Measurements from ENCODE around the gene AGFG1. TPM values are rescaled to one million over a fixed set of nuclear protein-coding genes. Genes with fewer than 3 reads are reported as not detected.
"Not testable (repeated sequence)": the region's sequence is repeated elsewhere in the genome, so short reads cannot be mapped to it uniquely, and the experiment has no call there.

The AGFG1 gene
- total RNA-seq, 1 donor = 59.2 TPM

- DNase-seq (ENCODE audit: low read depth in 2 of 3, low spot score in 2 of 3) = not testable (repeated sequence)
Observed at GRCh38 chr2:227598835-227599503, 127.0 kb downstream of the AGFG1 start, which contains the start of gene SCYGR2. SCYGR2 (plus strand) TSS chr2:227598893; CDS start chr2:227598893, 0 bp downstream.

GRCh38 chr2:227602358-227602757 is 130.4 kb downstream of the AGFG1 start:
- no peak for DNase-seq (ENCODE audit: low read depth in 2 of 3, low spot score in 2 of 3)

- no peak for DNase-seq (ENCODE audit: low read depth in 2 of 3, low spot score in 2 of 3)
Observed at GRCh38 chr2:227606476-227606875, 134.5 kb downstream of the AGFG1 start.

- peak in 1 of 3 donors; percentile 3 for DNase-seq (ENCODE audit: low read depth in 2 of 3, low spot score in 2 of 3)
Observed at GRCh38 chr2:227607941-227608340, 136.0 kb downstream of the AGFG1 start.

GRCh38 chr2:227608561-227609338 is 136.8 kb downstream of the AGFG1 start:
- DNase-seq (ENCODE audit: low read depth in 2 of 3, low spot score in 2 of 3) = peak in 2 of 3 donors; percentile 71 to 92

GRCh38 chr2:227610123-227610522 is 138.2 kb downstream of the AGFG1 start:
- no peak for DNase-seq (ENCODE audit: low read depth in 2 of 3, low spot score in 2 of 3)

Other genes starting within 250 kb of the AGFG1 start
- 34.2 TPM for gene MFF, start 146.9 kb upstream of the AGFG1 start, total RNA-seq
- not detected for gene TM4SF20, start 92.8 kb upstream of the AGFG1 start, total RNA-seq
- gene SCYGR1, start 84.2 kb upstream of the AGFG1 start, total RNA-seq = not detected
- gene SCYGR2, start 126.7 kb downstream of the AGFG1 start, total RNA-seq = not detected
- gene SCYGR3, start 142.7 kb downstream of the AGFG1 start, total RNA-seq = not detected
- not detected for gene SCYGR4, start 145.3 kb downstream of the AGFG1 start, total RNA-seq
- gene SCYGR5, start 194.6 kb downstream of the AGFG1 start, total RNA-seq = not detected
- gene SLC19A3, start 245.9 kb downstream of the AGFG1 start, total RNA-seq = not detected

Data from hematopoietic multipotent progenitor cell (in vitro differentiated cells).